IMR-90 (cell line): ENCODE measurements around the gene KCNQ1. TPM values are rescaled to one million over a fixed set of nuclear protein-coding genes. Genes with fewer than 3 reads are reported as not detected.

ENCODE experiments used
- ATAC-seq: fragments of 200-7000 bp; cut with Tn5 transposase; 2 replicates; pipeline ENCODE4 v1.9.1; 2020; ENCODE audit warnings: low read depth, mild to moderate bottlenecking, moderate library complexity
- BruUV-seq: library from RNA; stranded (reverse); fragments of 400-500 nt; replicated peaks from 2 replicates; lab custom pipeline; 2021; lab: Mats Ljungman, UMichigan
- CTCF ChIA-PET: fragments of 300-600 bp; formaldehyde crosslinking; extraction: SDS; loops from one replicate; lab custom pipeline; 2021; ENCODE audit warnings: antibody characterized with exemption; lab: Yijun Ruan, JAX
- POLR2A ChIA-PET: fragments of 300-600 bp; sonication (Branson Sonifier 250); formaldehyde crosslinking; loops from one replicate; lab custom pipeline; 2022; ENCODE audit warnings: antibody characterized with exemption; ENCODE audit not compliant: unreplicated experiment; lab: Charles Lee
- DNase-seq: peaks from one replicate; pipeline ENCODE4 v3.0.0; 2013
- H2AFZ ChIP-seq: replicated peaks from 2 replicates; pipeline ENCODE3; 2013; ENCODE audit warnings: low read length, mild to moderate bottlenecking; ENCODE audit not compliant: poor library complexity
- H2AK5ac ChIP-seq: 2 replicates; pipeline ENCODE4 v1.6.1; 2013; ENCODE audit warnings: low read depth, low read length, inconsistent platforms
- H2AK9ac ChIP-seq: replicated peaks from 2 replicates; pipeline ENCODE3; 2013; ENCODE audit warnings: mild to moderate bottlenecking, low read depth, low read length, moderate library complexity; ENCODE audit not compliant: poor library complexity
- H2BK120ac ChIP-seq: 2 replicates; pipeline ENCODE4 v1.6.1; 2013; ENCODE audit warnings: low read depth, low read length, inconsistent platforms
- H2BK15ac ChIP-seq: 3 replicates; pipeline ENCODE4 v1.6.1; 2013; ENCODE audit warnings: low read depth, low read length, inconsistent platforms
- H2BK20ac ChIP-seq: 2 replicates; pipeline ENCODE4 v1.6.1; 2013; ENCODE audit warnings: low read depth, mild to moderate bottlenecking, inconsistent platforms, low read length, moderate library complexity
- H2BK5ac ChIP-seq: 2 replicates; pipeline ENCODE4 v1.6.1; 2013; ENCODE audit warnings: mild to moderate bottlenecking, low read depth, low read length, inconsistent platforms; ENCODE audit not compliant: poor library complexity, severe bottlenecking
- H3K14ac ChIP-seq: replicated peaks from 2 replicates; pipeline ENCODE4 v1.6.1; 2013; ENCODE audit warnings: low read depth, low read length, inconsistent platforms
- H3K18ac ChIP-seq: 2 replicates; pipeline ENCODE4 v1.6.1; 2013; ENCODE audit warnings: low read depth, low read length, control low read depth
- H3K23ac ChIP-seq: 2 replicates; pipeline ENCODE4 v1.6.1; 2013; ENCODE audit warnings: low read depth, low read length, inconsistent platforms
- H3K27ac ChIP-seq: 2 replicates; pipeline ENCODE4 v1.5.1; 2013; ENCODE audit warnings: mild to moderate bottlenecking, control low read depth, low read length; ENCODE audit not compliant: insufficient read depth
- H3K27me3 ChIP-seq: 2 replicates; pipeline ENCODE4 v1.6.1; 2013; ENCODE audit warnings: low read length; ENCODE audit not compliant: control insufficient read depth, insufficient read depth
- H3K36me3 ChIP-seq: 2 replicates; pipeline ENCODE4 v1.6.1; 2013; ENCODE audit warnings: low read length, mixed read lengths; ENCODE audit not compliant: control insufficient read depth, insufficient read depth
- H3K4ac ChIP-seq: 2 replicates; pipeline ENCODE4 v1.6.1; 2013; ENCODE audit warnings: low read depth, low read length, inconsistent platforms
- H3K4me1 ChIP-seq: 2 replicates; pipeline ENCODE4 v1.6.1; 2013; ENCODE audit warnings: low read length, mixed read lengths; ENCODE audit not compliant: control insufficient read depth, insufficient read depth
- H3K4me2 ChIP-seq: 2 replicates; pipeline ENCODE4 v1.6.1; 2013; ENCODE audit warnings: low read depth, mild to moderate bottlenecking, control low read depth, low read length, moderate library complexity
- H3K4me3 ChIP-seq: 2 replicates; pipeline ENCODE4 v1.5.1; 2013; ENCODE audit warnings: low read depth, mild to moderate bottlenecking, control low read depth, low read length, moderate library complexity; ENCODE audit not compliant: insufficient read depth
- H3K56ac ChIP-seq: 2 replicates; pipeline ENCODE4 v1.6.1; 2013; ENCODE audit warnings: low read length, inconsistent platforms; ENCODE audit not compliant: insufficient read depth; ENCODE audit errors: extremely low read depth
- H3K79me1 ChIP-seq, 2 experiments: 2 replicates each; pipeline ENCODE4 v1.6.1; 2013; ENCODE audit warnings: low read length in 2 of 2, inconsistent platforms in 1 of 2, low read depth in 1 of 2
- H3K9ac ChIP-seq: 2 replicates; pipeline ENCODE4 v1.6.1; 2013; ENCODE audit warnings: low read depth, low read length, control low read depth
- H3K9me1 ChIP-seq: 2 replicates; pipeline ENCODE4 v1.6.1; 2013; ENCODE audit warnings: low read length, inconsistent platforms; ENCODE audit not compliant: insufficient read depth
- H3K9me3 ChIP-seq: 2 replicates; pipeline ENCODE4 v1.6.1; 2013; ENCODE audit warnings: low read length; ENCODE audit not compliant: control insufficient read depth, insufficient read depth
- H4K20me1 ChIP-seq: 2 replicates; pipeline ENCODE4 v1.6.1; 2013; ENCODE audit warnings: low read length, inconsistent platforms; ENCODE audit not compliant: insufficient read depth
- H4K5ac ChIP-seq: 2 replicates; pipeline ENCODE4 v1.6.1; 2013; ENCODE audit warnings: mild to moderate bottlenecking, low read depth, low read length, control low read depth
- H4K8ac ChIP-seq, 2 experiments: 2 replicates each; pipeline ENCODE4 v1.6.1; 2013; ENCODE audit warnings: low read depth in 2 of 2, low read length in 2 of 2, control low read depth in 1 of 2, inconsistent platforms in 1 of 2
- H4K91ac ChIP-seq: 2 replicates; pipeline ENCODE4 v1.6.1; 2013; ENCODE audit warnings: low read depth, low read length, inconsistent platforms; ENCODE audit not compliant: insufficient read depth
- FOS ChIP-seq: fragments of 150-350 bp; IDR thresholded peaks from 2 replicates; pipeline ENCODE4 v1.6.1; 2016; ENCODE audit warnings: low read depth, low read length
- NFE2L2 ChIP-seq: fragments of 150-350 bp; IDR thresholded peaks from 2 replicates; pipeline ENCODE4 v1.6.1; 2016; ENCODE audit warnings: low read depth, mild to moderate bottlenecking, low read length
- WGBS, 2 experiments: methylation state at CpG; one replicate each; pipeline versions ENCODE4 v1.1.5 to v1.1.7; 2013; ENCODE audit warnings: missing lambda C conversion rate in 2 of 2; ENCODE audit not compliant: insufficient read length in 1 of 2; ENCODE audit errors: extremely low coverage in 2 of 2; 5-methylcytosine and 5-hydroxymethylcytosine counted together
- dilution Hi-C: fragments of 300-500 bp; cut with HindIII; formaldehyde crosslinking; loops from one replicate; pipeline ENCODE4 v1.14.3; 2018; ENCODE audit warnings: low sequenced_read_pairs; ENCODE audit not compliant: unreplicated experiment
- in situ Hi-C: fragments of 300-500 bp; cut with MboI; formaldehyde crosslinking; loops from 3 replicates; pipeline ENCODE4 v1.14.3; 2019; ENCODE audit warnings: low sequenced_read_pairs, inconsistent platforms, mixed read lengths
- intact Hi-C: fragments of 100-400 bp; cut with micrococcal nuclease; formaldehyde crosslinking; loops from 2 replicates; pipeline ENCODE4 v1.10.0; 2022
- polyA plus RNA-seq, 3 experiments: library from polyadenylated mRNA; depleted of rRNA; stranded (reverse); fragments of >200 nt; gene quantifications; 2 replicates each; pipeline ENCODE4 v1.2.3, GENCODE V29; 2012; ENCODE audit warnings: low replicate concordance in 1 of 3
- total RNA-seq: library from RNA; depleted of rRNA; stranded (reverse); fragments of >200 nt; gene quantifications from 2 replicates; pipeline ENCODE4 v1.2.3, GENCODE V29; 2012

The KCNQ1 gene
- total and polyA plus RNA-seq, 2 of the 4 experiments (the other 2 are of a cell fraction): 0.07 TPM; not detected in 1

DNA sequence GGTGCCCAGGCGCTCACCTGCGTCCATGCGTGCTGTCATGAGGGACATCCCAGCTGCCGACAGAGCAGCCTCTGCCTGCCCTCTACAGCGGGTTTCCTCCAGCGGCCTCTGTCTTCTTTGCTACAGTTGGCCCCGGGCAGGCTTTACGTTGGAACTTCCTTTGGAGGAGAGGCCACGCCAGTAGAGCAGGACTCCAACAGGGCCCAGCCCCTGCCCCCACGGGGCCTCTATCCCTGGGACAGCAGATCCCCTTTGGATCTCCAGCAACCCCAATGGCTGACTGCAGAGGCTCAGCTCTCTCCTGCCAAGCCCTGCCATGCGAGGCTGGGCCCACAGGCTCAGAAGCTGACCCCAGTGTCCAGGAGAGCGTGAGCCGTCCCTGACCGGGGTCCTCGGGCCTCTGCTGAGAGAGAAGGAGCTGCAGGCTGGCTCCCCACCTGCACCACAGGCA, 12.6 kb upstream of the KCNQ1 start:
- H4K20me1 ChIP-seq: no peaks in the 10 kb centered on the region
- no peak overlapping the region for H3K56ac ChIP-seq
- WGBS, 2 experiments: 66% methylated on average over 5 of the region's 15 CpGs; no CpG with 5 or more reads in 1 of the 2 experiments

More for the DNA sequence above, 12.6 kb upstream of the KCNQ1 start:
- no peak overlapping the region for H3K4ac ChIP-seq
- no peak overlapping the region for H2AK5ac ChIP-seq
- H2BK20ac ChIP-seq: no peak overlapping the region
- H3K9me1 ChIP-seq: no peaks in the 10 kb centered on the region
- in situ Hi-C loops (loop anchor here (10.0 kb wide), 1 partner anchor 83 kb away; no protein-coding TSS in a partner anchor), dilution Hi-C loops (no loop called here), intact Hi-C loops (no loop called here)
- H3K4me1 ChIP-seq: no peaks in the 10 kb centered on the region
- no peak overlapping the region for H4K91ac ChIP-seq
- no peak for ATAC-seq
- H3K36me3 ChIP-seq: no peaks in the 10 kb centered on the region
- H3K4me2 ChIP-seq: no peak overlapping the region
- CTCF ChIA-PET: no interaction called here
- H3K9ac ChIP-seq: no peak overlapping the region
- no peak overlapping the region for H2BK5ac ChIP-seq
- H3K9me3 ChIP-seq: no peaks in the 10 kb centered on the region
- no peak overlapping the region for H2BK120ac ChIP-seq
- no peak overlapping the region for H2AFZ ChIP-seq
- DNase-seq: no peak
- no peak overlapping the region for H3K18ac ChIP-seq
- no peak overlapping the region for H2BK15ac ChIP-seq
- H3K14ac ChIP-seq: no peak overlapping the region
- no peak overlapping the region for H3K4me3 ChIP-seq
- no peak overlapping the region for H2AK9ac ChIP-seq
- H3K27me3 ChIP-seq: peaks cover 11% of the 10 kb centered on the region; the same call in 1 of the 2 replicates
- no peak overlapping the region for H4K5ac ChIP-seq
- H3K23ac ChIP-seq: no peak overlapping the region
- H4K8ac ChIP-seq: no peak overlapping the region
- no peak for TF ChIP-seq NFE2L2
- TF ChIP-seq FOS: no peak
- no TSS peak for BruUV-seq
- POLR2A ChIA-PET: no interaction called here
- H3K79me1 ChIP-seq: no peaks in the 10 kb centered on the region
- no peak overlapping the region for H3K27ac ChIP-seq
